Measurements from ENCODE around the gene SSH2. TPM values are rescaled to one million over a fixed set of nuclear protein-coding genes. Genes with fewer than 3 reads are reported as not detected.
"Not testable (repeated sequence)": the region's sequence is repeated elsewhere in the genome, so short reads cannot be mapped to it uniquely, and the experiment has no call there.

Gene SSH2
- total RNA-seq, 6 experiments from 2014 or later = 22.2 to 27.0 (median 23.2) TPM

DNA sequence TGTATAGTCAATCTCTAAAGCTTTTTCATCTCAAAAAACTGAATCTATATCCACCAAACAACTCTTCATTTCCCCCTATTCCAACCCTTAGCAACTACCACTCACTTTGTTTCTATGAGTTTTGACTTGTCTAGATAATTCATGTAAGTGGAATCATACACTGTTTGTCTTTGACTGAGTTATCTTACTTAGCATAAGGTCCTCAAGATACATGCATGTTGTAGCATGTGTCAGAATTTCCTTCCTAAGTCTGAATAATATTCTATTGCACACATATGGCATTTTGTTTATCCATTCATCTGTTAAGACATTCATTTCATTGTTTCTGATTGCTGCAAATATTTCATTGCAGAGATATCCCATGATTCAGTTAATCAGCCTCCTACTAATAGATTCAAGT, 72.2 kb downstream of the SSH2 start:
- DNase-seq = no peak
- Mint-ChIP-seq H3K9me3 (0 out of 2 replicates have a peak, but pooled peaks cover 4% of the 10 kb centered on the region), H3K4me3 (no peak overlapping the region), H3K4me1 (ENCODE audit: low read depth) (peaks cover 57% of the 10 kb centered on the region), H3K27ac (peak overlapping the region; percentile 24; the same call in 1 of the 2 replicates), H3K27me3 (ENCODE audit: insufficient read depth) (no peaks in the 10 kb centered on the region; the same call in 1 of the 2 replicates), H3K36me3 (ENCODE audit: low read depth) (peaks cover 27% of the 10 kb centered on the region)
- TF ChIP-seq, protein P1, sequence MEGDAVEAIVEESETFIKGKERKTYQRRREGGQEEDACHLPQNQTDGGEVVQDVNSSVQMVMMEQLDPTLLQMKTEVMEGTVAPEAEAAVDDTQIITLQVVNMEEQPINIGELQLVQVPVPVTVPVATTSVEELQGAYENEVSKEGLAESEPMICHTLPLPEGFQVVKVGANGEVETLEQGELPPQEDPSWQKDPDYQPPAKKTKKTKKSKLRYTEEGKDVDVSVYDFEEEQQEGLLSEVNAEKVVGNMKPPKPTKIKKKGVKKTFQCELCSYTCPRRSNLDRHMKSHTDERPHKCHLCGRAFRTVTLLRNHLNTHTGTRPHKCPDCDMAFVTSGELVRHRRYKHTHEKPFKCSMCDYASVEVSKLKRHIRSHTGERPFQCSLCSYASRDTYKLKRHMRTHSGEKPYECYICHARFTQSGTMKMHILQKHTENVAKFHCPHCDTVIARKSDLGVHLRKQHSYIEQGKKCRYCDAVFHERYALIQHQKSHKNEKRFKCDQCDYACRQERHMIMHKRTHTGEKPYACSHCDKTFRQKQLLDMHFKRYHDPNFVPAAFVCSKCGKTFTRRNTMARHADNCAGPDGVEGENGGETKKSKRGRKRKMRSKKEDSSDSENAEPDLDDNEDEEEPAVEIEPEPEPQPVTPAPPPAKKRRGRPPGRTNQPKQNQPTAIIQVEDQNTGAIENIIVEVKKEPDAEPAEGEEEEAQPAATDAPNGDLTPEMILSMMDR (IDR thresholded peaks at IDR 0.05) = no peak

DNA sequence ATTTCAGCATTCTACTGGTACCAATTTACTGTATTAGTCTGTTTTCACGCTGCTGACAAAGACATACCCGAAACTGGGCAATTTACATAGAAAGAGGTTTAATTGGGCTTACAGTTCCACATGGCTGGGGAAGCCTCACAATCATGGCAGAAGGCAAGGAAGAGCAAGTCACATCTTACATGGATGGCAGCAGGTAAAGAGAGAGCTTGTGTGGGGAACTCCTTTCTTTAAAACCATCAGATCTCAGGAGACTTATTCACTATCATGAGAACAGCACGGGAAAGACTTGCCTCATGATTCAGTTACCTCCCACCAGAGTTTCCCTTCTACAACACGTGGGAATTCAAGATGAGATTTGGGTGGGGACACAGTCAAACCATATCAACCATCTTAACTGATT, 72.9 kb downstream of the SSH2 start:
- not testable (repeated sequence) for DNase-seq; H3K4me3 Mint-ChIP-seq; H3K9me3 Mint-ChIP-seq; H3K27me3 Mint-ChIP-seq (ENCODE audit: insufficient read depth); H3K27ac Mint-ChIP-seq
- Mint-ChIP-seq H3K36me3 (ENCODE audit: low read depth) (peaks cover 27% of the 10 kb centered on the region), H3K4me1 (ENCODE audit: low read depth) (peaks cover 50% of the 10 kb centered on the region)

DNA sequence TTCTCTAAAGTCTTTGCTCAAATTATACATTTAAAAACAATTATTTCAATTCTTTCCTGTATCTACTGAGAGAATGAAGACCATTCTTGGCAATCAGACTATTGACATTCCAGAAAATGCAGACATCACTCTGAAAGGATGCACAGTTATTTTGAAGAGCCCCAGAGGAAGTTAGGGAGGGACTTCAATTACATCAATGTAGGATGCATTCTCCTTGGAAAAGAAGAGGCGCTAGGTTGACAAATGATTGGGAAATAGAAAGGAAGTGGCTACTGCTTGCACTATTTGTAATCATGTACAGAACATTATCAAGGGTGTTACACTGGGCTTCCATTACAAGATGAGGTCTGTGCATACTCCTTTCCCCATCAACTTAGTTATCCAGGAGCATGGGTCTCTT, 74.3 kb downstream of the SSH2 start:
- Mint-ChIP-seq H3K4me1 (ENCODE audit: low read depth) (peaks cover 48% of the 10 kb centered on the region), H3K36me3 (ENCODE audit: low read depth) (peaks cover 27% of the 10 kb centered on the region), H3K27ac (peak overlapping the region; percentile 39), H3K4me3 (peak overlapping the region; percentile 47; the same call in 1 of the 2 replicates), H3K27me3 (ENCODE audit: insufficient read depth) (no peaks in the 10 kb centered on the region; the same call in 1 of the 2 replicates), H3K9me3 (0 out of 2 replicates have a peak, but pooled peaks cover 4% of the 10 kb centered on the region)
- DNase-seq = peak; percentile 41
- TF ChIP-seq, protein P1 (IDR thresholded peaks at IDR 0.05) = no peak

DNA sequence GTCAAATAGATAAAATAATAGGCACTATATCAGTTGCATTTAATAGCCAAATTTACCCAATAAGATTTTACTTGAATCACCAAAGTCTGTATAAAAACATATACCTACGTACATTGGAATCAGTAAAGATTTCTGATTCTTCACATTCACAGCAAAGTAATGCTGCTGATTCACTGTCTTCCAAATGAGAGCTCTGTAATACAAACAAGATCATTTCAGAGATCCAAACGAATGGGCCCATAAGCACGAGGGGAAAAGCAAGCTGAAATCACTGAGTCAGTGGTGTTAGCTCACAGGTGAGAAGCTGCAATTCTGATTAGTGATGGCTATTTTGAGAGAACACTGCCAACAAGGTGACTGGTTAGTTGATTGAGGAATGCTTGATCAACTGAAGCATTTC, 81.3 kb downstream of the SSH2 start:
- peak overlapping the region; percentile 88 for H3K27ac Mint-ChIP-seq
- no peaks in the 10 kb centered on the region for H3K9me3 Mint-ChIP-seq
- peak; percentile 40 for DNase-seq
- peak overlapping the region; percentile 49 for H3K4me3 Mint-ChIP-seq
- no peaks in the 10 kb centered on the region; the same call in 1 of the 2 replicates for H3K27me3 Mint-ChIP-seq (ENCODE audit: insufficient read depth)
- H3K4me1 Mint-ChIP-seq (ENCODE audit: low read depth) = peaks cover 57% of the 10 kb centered on the region
- TF ChIP-seq, protein P1 (IDR thresholded peaks at IDR 0.05) = no peak
- peaks cover 19% of the 10 kb centered on the region for H3K36me3 Mint-ChIP-seq (ENCODE audit: low read depth)

DNA sequence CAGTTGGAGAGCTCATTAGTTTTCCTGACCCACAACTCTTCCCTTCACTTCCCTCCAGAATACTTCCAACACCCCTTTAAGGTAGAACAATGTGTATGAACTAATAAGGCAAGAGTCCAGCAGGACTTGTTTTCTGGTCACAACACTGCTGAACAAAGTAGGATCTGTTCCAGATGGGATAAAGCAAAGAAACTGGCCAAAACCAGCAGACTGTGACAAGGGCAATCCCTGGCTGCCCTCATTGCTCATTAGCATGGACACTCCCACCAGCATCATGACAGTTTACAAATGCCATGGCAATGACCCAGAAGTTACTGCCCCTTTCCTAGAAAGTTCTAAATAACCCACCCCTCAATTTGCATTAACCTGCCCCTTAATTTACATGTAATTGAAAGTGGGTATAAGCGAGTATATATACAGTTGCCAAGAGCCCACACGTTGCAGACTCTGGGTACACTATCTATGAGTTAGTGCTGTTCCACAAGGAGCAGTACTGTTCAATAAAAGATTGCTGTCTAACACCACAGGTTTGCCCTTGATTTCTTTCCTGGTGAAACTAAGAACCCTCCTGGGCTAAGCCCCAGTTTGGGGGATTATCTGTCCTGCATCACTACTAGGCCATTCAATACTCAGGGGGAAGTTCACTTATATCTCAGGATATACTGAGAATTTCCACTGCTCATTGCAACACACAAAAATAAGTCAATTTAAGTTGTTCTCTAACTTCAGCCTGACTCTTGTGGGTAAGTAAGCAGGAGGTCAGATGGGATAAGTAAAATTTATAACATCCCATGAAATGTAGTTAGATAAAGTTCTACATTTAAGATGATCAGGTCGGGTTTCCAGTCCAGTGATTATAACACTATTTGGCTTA, 82.3 kb downstream of the SSH2 start:
- peak overlapping the region; percentile 88 for H3K27ac Mint-ChIP-seq
- H3K36me3 Mint-ChIP-seq (ENCODE audit: low read depth) = peaks cover 12% of the 10 kb centered on the region
- H3K4me1 Mint-ChIP-seq (ENCODE audit: low read depth) = peaks cover 54% of the 10 kb centered on the region
- no peaks in the 10 kb centered on the region; the same call in 1 of the 2 replicates for H3K27me3 Mint-ChIP-seq (ENCODE audit: insufficient read depth)
- no peak overlapping the region for H3K4me3 Mint-ChIP-seq
- TF ChIP-seq, protein P1 (IDR thresholded peaks at IDR 0.05) = no peak
- H3K9me3 Mint-ChIP-seq = no peaks in the 10 kb centered on the region
- DNase-seq = no peak

DNA sequence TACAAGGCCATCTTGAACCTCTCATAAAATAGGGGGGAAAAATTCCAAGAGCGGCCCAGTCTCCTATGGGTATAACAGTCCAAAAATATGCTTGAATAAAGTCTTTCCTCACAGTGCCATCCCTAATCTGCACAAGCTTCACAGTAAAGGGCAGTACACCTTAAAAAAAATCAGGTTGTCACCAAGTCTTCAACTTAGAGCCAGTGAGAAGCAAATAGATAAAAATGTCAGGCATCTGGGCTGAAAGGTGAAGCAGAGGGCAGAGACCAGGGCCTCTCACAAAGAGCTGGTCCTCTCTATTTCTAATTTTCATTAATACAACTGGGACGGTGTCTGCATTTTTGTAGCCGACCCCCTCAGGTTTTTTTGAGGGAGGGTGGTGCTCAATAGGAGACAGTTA, 82.9 kb downstream of the SSH2 start:
- no peak overlapping the region for H3K4me3 Mint-ChIP-seq
- H3K27ac Mint-ChIP-seq = peak overlapping the region; percentile 88
- H3K36me3 Mint-ChIP-seq (ENCODE audit: low read depth) = peaks cover 12% of the 10 kb centered on the region
- no peaks in the 10 kb centered on the region for H3K9me3 Mint-ChIP-seq
- H3K27me3 Mint-ChIP-seq (ENCODE audit: insufficient read depth) = no peaks in the 10 kb centered on the region; the same call in 1 of the 2 replicates
- H3K4me1 Mint-ChIP-seq (ENCODE audit: low read depth) = peaks cover 57% of the 10 kb centered on the region
- DNase-seq = no peak
- TF ChIP-seq, protein P1 (IDR thresholded peaks at IDR 0.05) = no peak
